PFSK-1 (cell line): Measurements from ENCODE around the gene C1QTNF12.

Source experiments
- FOXP2 ChIP-seq: optimal IDR thresholded peaks from 2 replicates; pipeline ENCODE3; 2011; ENCODE audit warnings: borderline replicate concordance, control low read depth, inconsistent platforms; ENCODE audit not compliant: insufficient read depth; ENCODE audit errors: extremely low read length, extremely low read depth
- POLR2AphosphoS5 ChIP-seq: IDR thresholded peaks from 2 replicates; pipeline ENCODE4 v1.6.1; 2012; ENCODE audit warnings: low read depth, mild to moderate bottlenecking, control low read depth, low read length, moderate library complexity
- REST ChIP-seq, 2 experiments: IDR thresholded peaks; 2 replicates each; pipeline versions ENCODE4 v1.6.1 to v1.8.0; 2011 to 2012; ENCODE audit warnings: low read depth in 2 of 2, low read length in 2 of 2, control low read depth in 1 of 2, inconsistent platforms in 1 of 2, mild to moderate bottlenecking in 1 of 2, moderate library complexity in 1 of 2; ENCODE audit not compliant: insufficient read depth in 1 of 2
- SIN3A ChIP-seq: IDR thresholded peaks from 2 replicates; pipeline ENCODE4 v1.6.1; 2012; ENCODE audit warnings: mild to moderate bottlenecking, low read length, moderate library complexity, borderline replicate concordance; ENCODE audit not compliant: insufficient read depth
- TAF1 ChIP-seq: IDR thresholded peaks from 2 replicates; pipeline ENCODE4 v1.6.1; 2012; ENCODE audit warnings: low read length, control low read depth, borderline replicate concordance; ENCODE audit not compliant: insufficient read depth

GRCh38 chr1:1268284-1268682 is 21.8 kb upstream of the C1QTNF12 start:
- TF ChIP-seq TAF1 (no peak), REST (IDR thresholded peaks at IDR 0.05; ENCODE audit: insufficient read depth in 1 of 2, low read depth in 2 of 2, low read length in 2 of 2) (no peak), SIN3A (no peak), FOXP2 (no peak), POLR2AphosphoS5 (no peak)
